Vagina (tissue), 2 donors: ENCODE results near the gene FBXW5. TPM values are rescaled to one million over a fixed set of nuclear protein-coding genes. Genes with fewer than 3 reads are reported as not detected.

Experiments
- DNase-seq, 2 donors: peaks; one replicate each; pipeline ENCODE4 v3.0.0-alpha.2; 2017; ENCODE audit errors: extremely low spot score in 2 of 2
- H3K27ac ChIP-seq: fragments of 200-600 bp; sonication (generic); one replicate; pipeline ENCODE4 v1.5.1; 2019
- H3K27me3 ChIP-seq: fragments of 200-600 bp; sonication (generic); one replicate; pipeline ENCODE4 v1.5.1; 2019
- H3K36me3 ChIP-seq, 2 donors: fragments of 200-600 bp; sonication (generic); one replicate each; pipeline ENCODE4 v1.5.1; 2017 to 2019
- H3K4me1 ChIP-seq: fragments of 200-600 bp; sonication (generic); one replicate; pipeline ENCODE4 v1.5.1; 2019
- H3K4me3 ChIP-seq, 2 donors: fragments of 200-600 bp; sonication (generic); 1 replicate in 1 of 2; 2 replicates in 1 of 2; pipeline ENCODE4 v1.5.1; 2016 to 2019
- H3K9me3 ChIP-seq: fragments of 200-600 bp; sonication (generic); one replicate; pipeline ENCODE4 v1.5.1; 2019
- CTCF ChIP-seq, 3 experiments: fragments of 450-650 bp in 2 of 3; fragments of 200-600 bp in 1 of 3; sonication (generic) in 1 of 3; IDR thresholded peaks; one replicate each; pipeline ENCODE4 v1.5.1; 2017 to 2019; ENCODE audit warnings: antibody characterized with exemption in 3 of 3, mild to moderate bottlenecking in 2 of 3, moderate library complexity in 2 of 3
- POLR2A ChIP-seq, 2 donors: fragments of 450-650 bp; IDR thresholded peaks; one replicate each; pipeline ENCODE4 v1.6.1; 2017; ENCODE audit warnings: antibody characterized with exemption in 2 of 2, mild to moderate bottlenecking in 2 of 2, moderate library complexity in 2 of 2
- POLR2AphosphoS5 ChIP-seq, 2 donors: sonication (generic); formaldehyde crosslinking; IDR thresholded peaks; one replicate each; pipeline ENCODE4 v1.9.0; 2017; ENCODE audit warnings: antibody characterized with exemption in 2 of 2, mild to moderate bottlenecking in 2 of 2, low read depth in 1 of 2; ENCODE audit not compliant: insufficient read depth in 1 of 2
- intact Hi-C: fragments of 100-400 bp; cut with DNase I; formaldehyde crosslinking; loops from one replicate; pipeline ENCODE4 v1.15.1; 2023
- total RNA-seq: library from RNA; depleted of rRNA; stranded (reverse); fragments of >200 nt; gene quantifications from one replicate; pipeline ENCODE4 v1.2.3, GENCODE V29; 2016

Gene FBXW5
- total RNA-seq, 1 donor from 2014 or later, result 125 TPM

DNA sequence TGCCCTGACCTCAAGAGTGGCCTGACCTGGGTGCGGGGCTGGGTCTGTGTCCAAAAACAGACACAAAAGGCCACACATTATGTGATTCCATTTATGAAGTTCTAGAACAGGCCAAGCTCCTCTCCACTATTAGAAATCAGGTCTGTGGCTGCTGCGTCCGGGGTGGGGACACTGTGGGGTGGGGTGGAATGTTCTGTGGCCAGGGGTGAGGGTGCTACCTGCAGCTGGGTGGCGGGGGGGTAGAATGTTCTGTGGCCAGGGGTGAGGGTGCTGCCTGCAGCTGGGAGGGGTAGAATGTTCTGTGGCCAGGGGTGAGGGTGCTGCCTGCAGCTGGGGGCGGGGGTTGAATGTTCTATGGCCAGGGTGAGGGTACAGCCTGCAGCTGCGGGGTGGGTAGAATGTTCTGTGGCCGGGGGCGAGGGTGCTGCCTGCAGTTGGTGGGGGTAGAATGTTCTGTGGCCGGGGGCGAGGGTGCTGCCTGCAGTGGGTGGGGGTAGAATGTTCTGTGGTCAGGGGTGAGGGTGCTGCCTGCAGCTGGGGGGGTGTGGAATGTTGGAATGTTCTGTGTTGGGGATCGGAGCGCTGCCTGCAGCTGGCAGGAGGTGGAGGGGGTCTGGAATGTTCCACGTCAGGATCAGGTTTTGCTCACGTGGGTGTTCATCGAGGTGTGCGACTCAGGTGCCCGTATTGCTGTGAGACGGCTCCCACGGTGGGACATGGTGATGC is 15.8 kb upstream of the FBXW5 start:
- no peaks in the 10 kb centered on the region for H3K9me3 ChIP-seq
- no peak for DNase-seq
- no peak overlapping the region for H3K4me3 ChIP-seq
- peak overlapping the region; percentile 64 for H3K27ac ChIP-seq
- intact Hi-C loops, result no loop called here
- peaks cover 24% of the 10 kb centered on the region for H3K4me1 ChIP-seq
- H3K27me3 ChIP-seq, result no peaks in the 10 kb centered on the region
- TF ChIP-seq CTCF (IDR thresholded peaks at IDR 0.05) (no peak), POLR2AphosphoS5 (IDR thresholded peaks at IDR 0.05; ENCODE audit: insufficient read depth in 1 of 2, low read depth in 1 of 2) (no peak), POLR2A (IDR thresholded peaks at IDR 0.05) (no peak)
- H3K36me3 ChIP-seq, result no peaks in the 10 kb centered on the region

DNA sequence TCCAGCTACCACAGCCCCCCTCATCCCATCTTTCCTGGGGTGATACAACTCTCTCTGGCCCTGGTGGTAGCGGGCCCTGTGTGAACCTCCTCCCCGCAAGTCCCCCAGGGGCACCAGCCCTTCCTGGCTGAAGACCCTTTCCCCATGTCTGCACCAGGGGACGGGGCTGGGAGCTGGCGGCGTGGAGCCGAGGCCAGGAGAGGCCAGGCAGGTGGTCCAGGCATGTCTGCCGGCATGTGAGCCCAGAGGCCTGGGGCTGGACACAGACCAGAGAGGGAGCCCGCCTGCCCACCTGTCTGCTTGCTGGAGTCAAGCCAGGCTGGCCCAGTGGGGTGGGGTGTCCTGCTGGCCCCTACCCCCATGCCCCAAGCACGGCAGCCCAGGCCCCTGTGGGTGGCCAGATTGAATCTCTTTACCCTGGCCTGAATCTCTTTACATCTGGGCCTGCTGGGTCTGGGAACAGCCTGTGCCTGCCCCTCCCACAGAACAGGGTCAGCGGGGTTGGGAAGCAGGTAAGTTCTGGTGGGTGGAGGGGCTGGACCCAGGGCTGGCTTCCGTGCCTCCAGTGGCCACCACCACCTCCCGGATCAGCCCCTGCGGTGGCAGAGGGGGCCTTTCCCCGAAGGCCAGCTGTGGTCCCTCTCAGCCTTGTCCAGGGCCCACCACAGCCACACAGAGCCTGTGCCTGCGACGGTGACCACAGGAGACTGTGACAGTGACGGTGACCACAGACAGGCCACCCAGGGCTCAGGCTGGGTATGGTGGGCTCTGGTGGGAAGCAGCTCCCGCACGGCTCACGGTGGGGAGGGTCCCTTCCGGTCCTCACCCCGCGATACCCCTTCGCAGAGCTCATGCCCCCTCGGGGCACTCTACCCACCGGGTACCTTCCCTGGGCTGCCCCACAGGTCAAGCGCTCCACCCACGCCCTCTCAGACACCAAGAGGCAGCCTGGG is 14.6 kb upstream of the FBXW5 start:
- Histone ChIP-seq H3K27me3 (no peaks in the 10 kb centered on the region), H3K4me3 (no peak overlapping the region), H3K36me3 (no peaks in the 10 kb centered on the region), H3K27ac (no peak overlapping the region), H3K4me1 (peaks cover 17% of the 10 kb centered on the region), H3K9me3 (no peaks in the 10 kb centered on the region)
- no peak for DNase-seq
- TF ChIP-seq POLR2AphosphoS5 (IDR thresholded peaks at IDR 0.05; ENCODE audit: insufficient read depth in 1 of 2, low read depth in 1 of 2), result no peak
- no peak for TF ChIP-seq POLR2A (IDR thresholded peaks at IDR 0.05)
- no peak for TF ChIP-seq CTCF (IDR thresholded peaks at IDR 0.05)
- intact Hi-C loops, result no loop called here

DNA sequence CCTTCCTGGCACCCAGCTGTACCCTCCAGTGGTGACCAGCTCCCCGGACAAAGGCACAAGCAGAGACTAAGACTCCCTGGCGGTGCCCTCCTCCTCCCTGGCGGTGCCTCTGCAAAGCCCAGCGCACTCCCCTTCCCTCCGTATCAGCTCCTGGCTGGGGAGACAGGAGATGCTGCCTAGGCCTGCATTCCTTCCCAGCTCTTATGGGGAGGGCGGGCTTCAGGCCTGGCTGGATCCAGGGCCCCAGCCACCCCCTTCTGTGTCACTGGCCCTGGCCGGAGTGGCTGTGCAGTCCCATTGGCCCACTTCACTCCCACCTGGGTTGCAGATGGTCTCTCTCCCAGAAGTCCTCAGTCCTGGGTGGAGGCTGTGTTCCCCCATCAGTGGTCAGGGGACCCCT is 13.9 kb upstream of the FBXW5 start:
- H3K27ac ChIP-seq, result no peak overlapping the region
- DNase-seq, result no peak
- H3K27me3 ChIP-seq, result no peaks in the 10 kb centered on the region
- H3K36me3 ChIP-seq, result no peaks in the 10 kb centered on the region
- H3K9me3 ChIP-seq, result no peaks in the 10 kb centered on the region
- TF ChIP-seq CTCF (IDR thresholded peaks at IDR 0.05) (no peak), POLR2A (IDR thresholded peaks at IDR 0.05) (no peak), POLR2AphosphoS5 (IDR thresholded peaks at IDR 0.05; ENCODE audit: insufficient read depth in 1 of 2, low read depth in 1 of 2) (no peak)
- H3K4me3 ChIP-seq, result no peak overlapping the region
- intact Hi-C loops, result no loop called here
- H3K4me1 ChIP-seq, result peaks cover 15% of the 10 kb centered on the region

DNA sequence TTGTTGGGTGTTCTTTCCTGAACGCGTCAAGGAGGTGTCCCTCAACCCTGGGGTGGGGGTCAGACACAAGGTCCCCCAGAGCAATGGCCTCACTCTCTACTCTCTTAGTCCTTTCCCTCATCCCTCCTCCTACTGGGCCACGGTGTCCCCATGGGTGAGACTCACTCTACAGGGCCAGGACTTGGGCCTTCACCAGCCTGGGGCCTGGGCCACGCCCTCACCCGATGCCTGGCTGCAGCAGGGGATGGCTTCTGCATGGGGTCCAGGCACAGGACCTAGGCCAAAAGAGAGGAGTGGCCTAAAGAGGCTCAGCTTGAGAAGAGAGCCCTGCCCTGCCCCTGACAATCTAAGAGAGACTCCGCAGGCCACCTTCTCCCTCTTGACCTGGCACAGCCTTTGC is 13.4 kb upstream of the FBXW5 start:
- Histone ChIP-seq H3K4me3 (no peak overlapping the region), H3K36me3 (no peaks in the 10 kb centered on the region), H3K4me1 (peaks cover 15% of the 10 kb centered on the region), H3K9me3 (no peaks in the 10 kb centered on the region), H3K27me3 (no peaks in the 10 kb centered on the region), H3K27ac (no peak overlapping the region)
- TF ChIP-seq CTCF (IDR thresholded peaks at IDR 0.05) (no peak), POLR2A (IDR thresholded peaks at IDR 0.05) (no peak), POLR2AphosphoS5 (IDR thresholded peaks at IDR 0.05; ENCODE audit: insufficient read depth in 1 of 2, low read depth in 1 of 2) (no peak)
- no peak for DNase-seq
- intact Hi-C loops, result no loop called here
